HG02678 (cell line): ENCODE measurements around the gene PRKAR1B.
A peak's percentile ranks its signal among the peaks of the same experiment; 100 is the strongest.

Experiments used
- ATAC-seq: cut with Tn5 transposase; IDR thresholded peaks from one replicate; pipeline ENCODE4 v1.9.1; 2021; ENCODE audit warnings: mild to moderate bottlenecking, moderate library complexity; ENCODE audit not compliant: unreplicated experiment

The PRKAR1B gene

DNA sequence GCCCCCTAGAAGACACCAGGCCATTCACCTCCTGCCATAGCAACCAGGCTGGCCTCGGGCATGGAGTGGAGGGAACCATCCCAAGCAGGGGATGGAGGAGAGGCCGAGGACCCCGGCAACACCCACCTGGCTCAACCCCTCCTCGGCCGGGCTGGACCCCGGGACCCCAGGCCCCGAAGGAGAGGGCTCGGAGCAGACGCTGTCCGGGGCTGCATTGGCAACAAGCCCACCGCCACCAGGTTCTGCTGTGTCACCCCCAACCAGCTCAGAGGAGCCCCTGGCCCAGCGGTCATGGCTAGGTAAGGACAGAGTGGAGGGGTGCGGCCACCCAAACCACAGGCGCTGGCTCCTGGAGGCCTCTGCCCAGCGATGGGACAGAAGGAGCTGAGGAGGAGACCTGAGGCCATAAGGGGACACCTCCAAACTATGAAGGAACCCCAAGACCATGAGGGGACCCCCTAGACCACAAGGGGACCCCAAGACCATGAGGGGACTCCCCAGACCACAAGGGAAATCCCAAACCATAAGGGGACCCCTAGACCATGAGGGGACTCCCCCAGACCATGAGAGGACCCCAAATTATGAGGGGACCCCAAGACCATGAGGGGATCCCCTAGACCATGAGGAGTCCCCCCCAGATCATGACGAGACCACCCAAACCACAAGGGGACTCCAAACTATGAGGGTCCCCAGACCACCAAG lies 132.7 kb downstream of the PRKAR1B start:
- ATAC-seq, result no peak

DNA sequence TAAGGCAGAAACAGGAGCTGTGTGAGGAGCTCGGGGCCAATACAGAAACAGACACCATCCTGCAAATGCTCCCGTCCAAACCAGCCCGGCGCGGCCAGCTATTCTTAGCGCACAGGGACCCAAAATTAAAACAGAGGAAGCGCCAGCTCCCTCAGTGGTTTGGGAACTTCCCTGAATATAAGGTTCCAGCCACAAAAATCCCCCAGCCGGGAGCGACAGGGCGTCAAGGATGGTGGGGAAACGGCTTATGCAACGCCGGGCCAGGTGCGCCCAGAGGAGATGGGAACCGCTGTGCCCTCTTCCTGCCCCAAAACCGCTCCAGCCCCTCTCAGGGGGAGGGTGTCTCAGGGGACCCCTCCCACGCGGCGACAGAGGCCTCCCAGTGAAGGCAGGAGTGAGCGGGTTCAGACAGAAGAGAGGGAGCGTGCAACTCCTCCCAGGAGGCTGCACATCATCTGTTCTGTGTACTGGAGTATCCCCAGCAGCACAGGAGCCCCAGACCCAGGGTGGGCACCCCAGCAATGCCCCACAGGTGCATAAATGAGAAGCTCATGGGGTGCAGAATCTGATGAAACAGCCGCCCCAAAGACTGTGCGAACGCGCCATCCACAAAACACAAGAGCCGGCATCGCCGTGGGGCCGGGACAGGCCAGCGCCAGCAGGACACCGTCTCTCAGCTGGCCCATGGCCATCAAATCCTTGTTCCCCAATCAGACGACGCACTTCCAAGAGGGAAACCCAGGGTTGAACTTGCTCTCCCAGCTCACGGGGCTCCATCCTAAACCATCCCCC lies 133.6 kb downstream of the PRKAR1B start:
- peak; percentile 48 for ATAC-seq

DNA sequence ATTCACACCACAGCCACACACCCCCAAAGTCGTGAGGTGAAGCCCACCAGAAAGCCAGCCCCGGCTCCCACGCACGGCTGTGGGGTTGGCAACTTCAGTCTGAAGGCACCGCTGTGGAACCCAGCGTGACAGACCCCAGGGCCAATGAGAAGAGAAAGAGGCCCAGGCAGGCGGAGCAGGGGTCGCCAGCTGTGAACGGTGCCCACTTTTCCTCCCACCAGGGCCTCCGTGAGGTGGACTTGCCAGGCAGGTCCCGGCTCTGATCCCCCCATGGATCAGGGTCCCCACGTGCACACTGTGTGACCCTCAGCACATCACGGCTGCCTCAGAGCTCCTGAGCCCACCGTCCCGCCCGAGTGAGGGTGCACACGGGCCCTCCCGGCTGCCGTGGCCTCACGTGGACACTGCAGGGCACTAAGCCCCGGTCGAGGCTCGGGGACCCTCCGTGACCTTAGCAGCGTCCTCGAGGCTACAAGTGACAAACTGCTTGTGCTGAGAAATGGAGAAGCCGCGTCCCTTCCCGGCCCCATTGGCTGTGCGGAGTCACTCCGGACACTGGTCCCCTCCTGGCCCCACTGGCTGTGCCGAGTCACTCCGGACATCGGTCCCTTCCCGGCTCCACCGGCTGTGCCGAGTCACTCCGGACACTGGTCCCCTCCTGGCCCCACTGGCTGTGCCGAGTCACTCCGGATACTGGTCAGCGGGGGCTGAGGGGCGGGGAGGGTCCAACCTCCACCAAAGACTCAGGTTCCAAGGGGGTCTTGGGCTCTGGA lies 135.0 kb downstream of the PRKAR1B start:
- ATAC-seq, result no peak

DNA sequence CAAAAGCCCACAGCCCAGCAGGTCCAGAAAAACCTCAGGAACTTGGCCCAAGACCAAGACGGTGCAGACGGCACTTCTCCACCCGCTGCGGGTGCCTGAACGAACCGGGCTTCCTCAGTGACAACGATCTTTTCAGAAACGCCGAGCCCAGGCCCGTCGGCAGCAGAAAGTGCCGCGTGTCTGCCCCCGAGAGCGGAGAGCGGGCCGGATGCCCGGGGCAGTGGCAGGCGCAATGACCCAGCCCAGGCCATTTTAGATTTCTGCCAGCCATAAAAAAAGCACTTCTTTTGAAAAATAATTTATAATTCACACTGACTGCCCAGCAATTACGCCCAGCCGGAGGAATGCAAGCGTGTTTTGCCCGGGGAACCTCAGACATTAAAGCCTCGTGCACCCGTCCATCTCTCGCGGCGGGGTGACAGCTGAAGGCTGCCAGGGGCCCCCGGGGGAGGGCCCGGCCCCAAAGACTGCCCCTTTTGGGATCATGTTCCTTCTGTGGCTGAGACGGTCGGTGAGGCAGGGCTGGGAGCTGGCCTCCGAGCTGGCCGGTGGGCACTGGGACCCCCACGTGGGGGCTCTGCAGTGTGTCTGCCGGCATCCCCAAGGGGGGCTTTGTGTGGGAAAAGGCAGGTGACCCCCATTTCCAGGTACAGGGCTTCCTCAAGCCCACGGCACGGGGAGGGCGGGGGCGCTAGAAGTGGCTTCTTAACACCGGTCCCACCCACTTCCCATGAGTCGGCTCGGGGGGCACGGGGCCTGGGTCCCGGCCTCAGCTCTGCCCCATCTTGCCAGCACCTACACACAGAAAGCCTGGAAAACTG lies 136.1 kb downstream of the PRKAR1B start:
- ATAC-seq, result no peak

DNA sequence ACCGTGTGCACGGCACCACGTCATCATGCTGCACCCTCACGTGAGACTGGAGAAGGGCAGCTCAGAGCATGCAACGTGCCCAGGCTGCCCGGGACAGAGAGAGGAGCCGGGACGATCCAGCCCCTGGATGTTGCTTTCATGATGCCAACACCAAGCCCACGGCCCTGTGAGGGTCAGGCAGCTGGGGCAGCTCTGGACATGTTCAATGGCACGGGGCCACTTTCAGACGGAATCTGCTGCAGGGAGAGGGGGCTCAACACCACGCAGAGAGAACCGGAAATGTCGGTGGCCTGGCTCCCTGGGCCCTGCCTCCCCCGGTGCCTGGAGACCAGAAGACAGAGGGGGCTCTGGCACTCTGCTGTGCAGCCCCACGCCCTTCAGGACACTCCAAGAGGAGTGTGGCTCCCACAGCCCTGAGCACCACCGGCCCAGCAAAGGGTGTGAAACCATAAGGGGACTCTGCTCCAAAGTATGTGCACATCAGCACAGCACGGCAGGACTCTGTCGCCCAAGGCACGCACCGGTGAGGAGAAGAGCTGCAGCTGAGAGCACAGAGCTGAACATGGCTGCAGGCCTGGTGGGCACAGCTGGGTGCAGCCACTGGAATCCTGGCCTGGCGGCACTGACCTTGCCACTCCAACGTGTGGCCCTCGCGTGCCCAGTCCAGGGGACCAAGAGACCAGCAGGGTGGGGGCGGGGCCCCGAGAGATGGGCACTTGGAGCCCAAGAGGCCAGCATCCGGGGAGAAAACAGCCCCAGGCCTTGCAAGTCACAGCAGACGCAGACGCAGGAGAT lies 137.1 kb downstream of the PRKAR1B start:
- ATAC-seq, result no peak

DNA sequence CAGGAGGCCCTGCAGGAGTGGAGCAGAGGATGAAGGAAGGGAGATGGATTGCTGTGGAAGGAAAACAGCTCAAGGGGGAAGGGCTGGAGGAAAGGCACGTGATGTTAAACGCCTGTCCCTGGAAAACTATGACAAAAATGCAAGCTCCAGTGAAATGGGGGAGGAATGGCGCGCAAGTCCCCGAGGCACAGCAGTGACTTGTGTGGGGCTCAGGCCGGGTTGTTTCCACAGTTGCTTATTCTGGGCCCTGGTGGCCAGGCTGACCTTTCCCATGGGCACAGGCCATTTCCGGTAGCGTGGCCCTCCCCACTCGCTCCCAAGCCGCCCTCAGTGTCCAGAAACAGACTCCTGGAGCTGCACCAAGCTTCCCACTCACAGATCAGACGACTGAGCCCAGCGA lies 139.3 kb downstream of the PRKAR1B start:
- ATAC-seq, result no peak

DNA sequence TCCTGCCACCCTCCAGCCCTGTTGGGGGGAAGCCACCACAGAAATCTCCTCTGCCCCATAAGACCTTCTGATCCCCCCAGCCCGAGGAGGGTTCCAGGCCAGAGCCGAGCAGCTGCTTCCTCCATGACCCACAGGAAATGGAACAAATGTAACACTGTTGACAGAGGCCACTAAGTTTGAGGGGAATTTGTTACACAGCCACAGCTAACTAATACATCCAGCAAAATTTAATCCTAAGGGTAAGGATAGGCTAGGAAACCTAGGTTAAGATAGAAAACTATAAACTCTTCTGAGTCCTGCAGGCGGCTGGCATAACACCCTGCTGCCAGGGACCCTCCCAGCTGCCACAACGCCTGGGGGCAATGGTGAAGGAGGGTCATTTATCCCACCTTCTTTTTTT lies 140.6 kb downstream of the PRKAR1B start:
- no peak for ATAC-seq

DNA sequence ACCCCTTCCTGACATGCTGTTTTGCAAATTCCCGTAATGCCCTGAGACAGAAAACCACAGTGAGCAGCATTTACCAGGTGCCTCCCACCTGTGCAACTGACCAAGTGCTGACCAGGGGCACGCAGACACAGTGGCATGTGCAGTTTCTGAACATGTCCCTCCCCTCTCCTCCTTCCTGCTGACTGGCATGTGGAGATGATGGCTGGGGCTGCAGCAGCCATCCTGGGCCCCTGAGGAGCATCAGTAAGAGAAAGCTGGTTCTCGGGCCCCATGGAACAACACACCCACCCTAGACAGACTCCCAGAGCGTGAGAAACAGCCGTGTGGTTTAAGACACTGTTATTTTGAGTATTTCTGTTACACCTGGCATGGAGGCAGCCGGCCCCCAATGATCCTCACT lies 141.2 kb downstream of the PRKAR1B start:
- no peak for ATAC-seq

DNA sequence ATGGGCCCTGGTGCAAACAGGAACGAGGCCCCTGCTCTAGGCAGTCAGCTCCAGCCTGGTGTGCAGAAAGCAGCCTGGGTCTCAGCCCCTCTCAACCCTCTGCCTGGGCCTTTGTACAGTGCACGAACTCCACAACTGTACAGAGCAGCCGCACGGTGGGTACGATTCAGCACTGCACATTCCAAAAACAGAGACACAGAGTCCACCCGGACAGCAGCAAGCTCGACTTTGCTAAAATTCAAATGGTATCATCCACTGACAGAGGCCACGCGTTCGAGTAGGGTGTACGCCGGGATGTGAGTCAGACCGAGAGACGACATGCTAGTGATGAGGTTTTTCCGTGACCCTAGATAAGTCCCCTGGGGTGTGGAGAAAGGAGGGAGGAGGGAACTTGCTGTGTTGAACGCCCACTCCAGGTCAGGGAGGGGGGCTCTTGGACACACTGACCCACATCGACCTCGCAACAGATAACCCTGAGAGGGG lies 141.8 kb downstream of the PRKAR1B start:
- ATAC-seq, result peak; percentile 58

DNA sequence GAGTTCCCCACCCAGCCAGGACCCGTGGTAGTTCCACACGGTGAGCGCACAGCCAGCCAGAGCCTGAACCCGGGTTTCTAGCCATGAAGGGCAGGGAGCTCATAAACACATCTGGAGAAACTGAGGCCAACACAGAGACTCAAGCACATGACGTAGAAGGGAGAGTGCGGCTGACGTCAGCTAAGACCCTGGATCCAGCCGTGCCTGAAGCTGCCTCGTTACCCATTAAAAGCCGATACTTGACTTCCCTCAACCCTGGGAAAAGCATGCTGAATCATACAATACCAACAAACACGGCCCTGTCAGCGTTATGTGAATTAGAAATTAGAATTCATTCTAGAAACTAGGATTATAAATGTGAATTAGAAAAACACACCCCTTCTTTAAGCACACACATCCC lies 142.3 kb downstream of the PRKAR1B start:
- no peak for ATAC-seq

DNA sequence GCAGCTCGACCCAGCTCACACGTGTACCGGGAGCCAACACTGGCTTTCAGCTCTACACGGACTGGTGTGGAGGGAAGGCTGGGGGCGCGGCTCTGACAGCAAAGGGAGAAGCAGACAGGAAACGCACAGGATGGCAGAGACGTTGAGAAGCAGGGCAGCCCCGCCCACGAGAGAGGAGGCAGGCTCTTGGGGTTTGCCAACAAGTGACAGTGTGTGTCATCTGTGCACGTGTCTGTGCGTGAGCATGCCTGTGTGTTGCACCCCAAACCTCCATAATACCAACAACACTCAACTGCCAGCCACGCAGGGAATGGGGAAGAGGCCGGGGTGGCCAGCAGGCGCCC lies 143.0 kb downstream of the PRKAR1B start:
- no peak for ATAC-seq

DNA sequence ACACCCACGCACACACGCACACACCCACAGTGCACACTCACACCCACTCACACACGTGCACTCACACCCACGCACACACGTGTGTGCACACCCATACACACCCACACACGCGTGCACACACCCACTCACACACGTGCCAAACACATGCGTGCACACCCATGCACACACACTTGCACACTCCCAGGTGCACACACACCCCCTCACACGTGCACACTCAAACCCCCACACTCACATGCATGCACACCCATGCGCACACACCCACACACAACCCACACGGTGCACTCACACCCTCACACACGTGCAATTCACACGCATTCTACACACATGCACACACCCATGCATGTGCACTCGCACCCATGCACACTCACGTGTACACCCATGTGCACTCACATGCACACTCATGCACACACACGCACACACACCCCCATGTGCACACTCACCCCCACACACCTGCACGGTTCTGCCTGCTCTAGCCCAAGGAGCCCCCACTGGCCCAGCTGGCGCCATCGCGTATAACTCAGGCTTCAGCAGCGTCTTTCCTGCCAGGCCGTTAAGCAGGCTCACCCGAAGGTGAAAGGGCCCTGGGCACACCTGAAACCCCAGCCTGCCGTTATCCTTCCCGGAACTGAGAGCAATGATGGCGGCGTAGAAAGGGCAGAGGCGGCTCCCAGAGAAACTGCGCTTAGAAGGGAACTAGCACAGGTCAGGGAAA lies 143.5 kb downstream of the PRKAR1B start:
- no peak for ATAC-seq

DNA sequence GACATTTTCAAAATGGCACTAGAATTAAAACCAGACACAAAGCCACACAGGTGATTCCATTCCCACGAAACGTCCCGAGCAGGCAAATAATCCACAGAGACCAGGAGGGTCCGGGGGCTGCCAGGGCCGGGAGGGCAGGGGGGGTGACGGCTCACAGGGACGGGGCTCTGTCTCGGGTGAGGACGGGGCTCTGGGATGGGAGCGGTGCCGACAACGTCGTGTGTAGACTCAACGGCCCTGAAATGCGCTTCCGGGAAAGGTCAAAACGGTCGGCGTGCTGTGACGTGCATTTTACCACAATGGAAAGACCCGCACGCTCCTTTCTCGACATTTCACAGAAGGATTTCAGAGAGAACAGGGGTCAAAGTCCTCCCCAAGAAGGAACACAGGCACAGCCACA lies 144.2 kb downstream of the PRKAR1B start:
- ATAC-seq, result no peak

DNA sequence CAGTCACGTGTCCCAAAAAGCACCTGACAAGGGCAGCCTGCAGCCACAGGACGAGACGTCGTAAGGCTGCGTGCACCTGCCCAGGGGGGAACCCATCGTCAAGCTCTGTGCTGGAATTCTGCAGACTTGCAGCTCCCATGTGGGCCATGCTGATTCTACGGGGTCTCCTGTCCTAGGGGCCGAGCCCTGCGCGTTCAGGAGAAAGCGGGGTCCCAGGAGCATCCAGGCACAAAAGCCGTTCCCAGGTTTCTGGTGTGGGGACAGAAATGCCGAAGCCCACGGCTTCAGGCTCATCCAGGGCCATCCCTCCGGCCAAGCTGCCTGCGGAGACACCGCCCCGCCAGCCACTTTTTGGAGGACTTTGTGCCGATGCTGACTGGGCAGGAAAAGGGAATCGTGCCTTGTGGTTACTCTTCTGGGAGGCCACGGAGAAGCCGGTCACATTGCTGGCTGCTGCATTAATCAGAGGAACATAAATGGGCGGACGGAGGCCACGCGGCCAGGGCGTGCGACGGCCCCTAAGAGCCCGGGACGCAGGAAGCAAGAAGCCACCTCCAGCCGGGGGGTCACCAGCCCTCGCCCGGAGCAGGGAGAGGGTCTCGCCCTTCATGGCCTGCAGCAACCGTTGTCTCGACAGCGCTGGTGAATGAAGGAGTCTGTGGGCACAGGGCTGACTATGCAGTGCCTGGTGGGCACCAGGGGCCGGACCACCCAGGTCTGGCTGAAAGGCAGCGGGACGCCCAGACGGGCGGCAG lies 144.8 kb downstream of the PRKAR1B start:
- no peak for ATAC-seq

DNA sequence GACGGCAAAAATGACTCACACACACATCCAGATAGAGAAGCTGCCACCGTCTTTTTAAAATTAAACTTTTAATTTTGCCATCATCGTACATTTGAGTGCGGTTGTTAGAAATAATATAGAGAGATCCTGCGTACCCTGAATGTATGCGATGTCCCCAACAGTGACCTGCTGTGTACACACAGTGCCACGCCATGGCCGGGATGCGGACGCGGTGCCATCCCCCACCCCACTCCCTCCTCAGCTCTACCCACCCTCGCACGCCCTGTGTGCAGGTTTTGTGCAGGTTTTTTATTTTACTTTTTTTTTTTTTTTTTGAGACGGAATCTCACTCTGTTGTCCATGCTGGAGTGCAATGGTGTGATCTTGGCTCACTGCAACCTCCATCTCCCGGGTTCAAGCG lies 148.7 kb downstream of the PRKAR1B start:
- ATAC-seq, result no peak

DNA sequence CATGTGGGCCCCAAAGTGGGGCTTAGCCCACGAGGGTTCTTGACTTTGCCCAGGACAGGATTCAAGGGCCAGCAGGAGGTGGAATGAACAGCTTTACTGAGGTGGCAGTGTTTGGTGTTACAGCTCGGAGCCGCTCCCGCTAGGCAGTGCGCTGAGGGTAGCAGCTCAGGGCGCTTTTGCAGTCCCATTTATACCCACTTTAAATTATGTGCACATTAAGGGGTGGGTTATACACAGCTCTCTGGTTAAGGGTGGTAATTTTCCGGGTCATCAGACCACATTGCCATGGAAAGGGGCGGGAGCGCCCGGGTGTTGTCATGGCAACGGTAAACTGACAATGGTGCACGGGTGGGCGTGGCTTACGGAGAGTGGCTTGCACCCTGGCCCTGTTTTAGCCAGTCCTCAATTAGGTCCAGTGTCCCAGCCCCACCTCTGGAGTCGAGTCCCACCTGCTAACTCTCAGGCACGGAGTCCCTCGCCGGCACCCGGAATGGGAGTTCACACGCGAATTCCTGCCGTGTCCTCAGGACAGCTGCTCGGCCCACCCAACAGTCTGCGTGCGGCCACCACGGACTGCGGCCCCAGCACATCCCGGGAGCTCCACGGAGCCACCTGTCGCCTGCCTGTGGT lies 149.2 kb downstream of the PRKAR1B start:
- ATAC-seq, result no peak

DNA sequence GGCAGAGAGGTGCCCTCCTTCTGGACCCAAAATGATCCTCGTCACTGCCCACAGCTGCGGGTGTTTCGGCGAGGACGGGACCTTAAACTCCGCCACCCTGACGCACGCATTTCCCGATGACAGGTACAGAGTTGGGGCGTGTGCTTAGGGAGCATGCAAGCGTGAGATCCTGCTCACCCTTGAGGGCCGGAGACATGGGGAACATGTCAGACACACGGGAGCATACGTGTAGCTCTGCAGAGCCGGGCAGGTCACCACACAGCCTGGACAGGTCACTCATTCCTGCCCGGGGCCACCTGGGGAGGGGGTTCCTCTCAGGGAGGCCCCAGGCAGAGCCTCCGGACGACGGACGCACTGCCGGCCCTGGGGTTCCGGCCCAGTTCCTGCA lies 149.8 kb downstream of the PRKAR1B start:
- no peak for ATAC-seq

DNA sequence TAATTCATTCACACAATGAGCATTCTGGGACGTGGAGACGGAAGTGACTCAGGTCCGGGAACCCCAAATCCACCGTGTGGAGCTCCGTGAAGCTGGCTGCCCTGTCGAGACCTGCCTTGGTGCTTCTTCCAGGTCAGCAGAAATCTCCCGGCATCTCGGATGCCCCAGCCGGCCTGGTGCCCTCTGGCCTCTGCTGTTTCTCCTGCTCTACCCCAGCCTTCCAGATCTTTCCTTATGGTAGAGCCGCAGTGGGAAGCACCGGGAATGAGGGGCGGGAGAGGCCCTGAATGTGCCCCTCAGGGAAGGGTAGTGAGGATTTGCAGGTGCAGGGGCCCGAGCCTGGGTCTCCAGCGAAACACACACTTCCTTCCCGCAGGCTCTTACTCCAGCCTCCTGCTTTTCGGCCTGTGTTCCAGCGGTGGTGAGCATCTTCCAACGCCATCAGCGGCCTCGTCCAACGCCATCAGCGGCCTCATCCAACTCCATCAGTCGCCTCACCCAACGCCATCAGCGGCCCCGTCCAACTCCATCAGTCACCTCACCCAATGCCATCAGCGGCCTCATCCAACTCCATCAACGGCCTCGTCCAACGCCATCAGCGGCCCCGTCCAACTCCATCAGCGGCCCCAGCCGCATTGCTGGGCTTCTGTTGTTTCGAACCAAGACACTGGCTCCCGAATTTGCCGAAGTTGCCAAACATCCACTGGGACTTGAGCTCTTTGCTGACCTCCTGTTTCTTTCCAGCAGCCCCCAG lies 150.4 kb downstream of the PRKAR1B start:
- ATAC-seq, result no peak
